HG03108 (cell line): ENCODE results near the gene ZNF783.
"Not testable (repeated sequence)": the region's sequence is repeated elsewhere in the genome, so short reads cannot be mapped to it uniquely, and the experiment has no call there.

Experiments
- ATAC-seq: cut with Tn5 transposase; IDR thresholded peaks from one replicate; pipeline ENCODE4 v1.9.1; 2021; ENCODE audit warnings: moderate library complexity; ENCODE audit not compliant: unreplicated experiment

Gene ZNF783

DNA sequence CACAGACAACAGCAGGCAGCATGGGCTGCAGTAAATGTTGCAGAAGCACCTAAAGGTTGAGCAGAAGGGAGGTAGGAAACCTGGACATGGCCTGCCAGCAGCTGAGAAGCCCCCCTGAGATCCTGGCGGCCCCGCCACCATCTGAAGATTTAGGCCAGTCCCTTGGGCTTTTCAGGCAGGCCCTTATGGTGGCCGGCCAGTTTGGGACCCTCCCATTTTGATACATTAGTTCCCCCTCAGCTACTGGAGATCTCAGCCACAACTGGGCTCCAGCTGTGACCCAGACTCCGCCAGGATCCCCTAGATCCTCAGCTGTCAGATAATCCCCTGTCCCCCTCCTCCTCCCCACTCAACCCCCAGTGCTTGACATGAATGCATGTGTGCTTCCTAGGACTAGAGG, 34.4 kb downstream of the ZNF783 start:
- ATAC-seq: no peak

DNA sequence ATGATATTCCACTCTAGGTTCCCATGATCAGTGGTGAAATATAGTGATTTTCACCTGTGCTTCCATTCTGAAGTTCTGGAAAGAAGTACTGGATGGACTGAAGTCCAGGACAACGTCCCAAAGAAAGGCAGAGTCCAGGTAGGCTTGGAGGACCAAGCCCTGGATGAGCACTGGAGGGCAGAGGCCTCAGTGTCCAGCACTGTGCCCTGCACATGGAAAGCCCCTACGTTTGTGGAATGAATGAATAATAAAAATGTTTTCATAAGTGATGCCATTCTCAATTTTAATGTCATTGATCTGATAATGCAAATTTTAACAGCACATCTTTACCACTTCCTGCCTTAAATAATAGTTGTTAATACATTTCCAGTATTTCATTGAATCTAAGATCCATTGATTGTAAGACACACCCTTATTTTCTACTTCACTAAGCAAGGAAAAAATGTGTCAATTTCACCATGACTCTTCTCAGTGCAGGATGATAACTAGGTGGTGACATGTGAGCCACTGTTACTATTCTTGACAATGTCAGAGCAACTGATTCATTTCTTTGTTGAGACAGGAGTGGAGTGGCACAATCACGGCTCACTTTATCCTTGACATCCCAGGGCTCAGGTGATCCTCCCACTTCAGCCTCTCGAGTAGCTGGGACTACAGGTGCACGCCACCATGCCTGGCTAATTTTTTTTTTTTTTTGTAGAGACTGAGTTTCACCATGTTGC, 35.2 kb downstream of the ZNF783 start:
- no peak for ATAC-seq

DNA sequence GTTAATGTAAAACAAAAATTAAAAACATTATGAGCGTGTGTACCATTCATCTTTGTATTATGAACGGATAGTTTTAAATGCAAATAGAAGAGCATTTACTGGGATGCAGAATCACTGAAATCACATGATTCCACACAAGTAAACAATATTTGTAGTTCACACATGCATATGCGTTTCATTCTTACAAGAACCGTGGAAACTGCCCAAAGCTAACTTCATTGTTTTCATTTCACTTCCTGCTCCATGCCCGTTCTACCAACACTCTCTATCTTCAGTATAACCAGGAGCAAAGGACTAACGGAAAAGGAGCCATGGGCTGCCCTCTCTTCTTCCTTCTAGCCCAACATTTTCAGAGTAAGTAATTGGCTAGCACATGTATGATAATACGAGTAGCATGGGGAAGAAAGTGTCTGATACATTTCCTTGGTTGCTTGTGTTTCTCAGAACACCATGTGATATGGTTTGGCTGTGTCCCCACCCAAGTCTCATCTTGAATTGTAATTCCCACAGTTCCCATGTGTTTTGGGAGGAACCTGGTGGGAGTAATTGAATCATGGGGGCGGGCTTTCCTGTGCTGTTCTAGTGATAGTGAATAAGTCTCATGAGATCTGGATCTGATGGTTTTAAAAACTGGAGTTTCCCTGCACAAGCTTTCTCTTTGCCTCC, 38.8 kb downstream of the ZNF783 start:
- ATAC-seq: no peak

DNA sequence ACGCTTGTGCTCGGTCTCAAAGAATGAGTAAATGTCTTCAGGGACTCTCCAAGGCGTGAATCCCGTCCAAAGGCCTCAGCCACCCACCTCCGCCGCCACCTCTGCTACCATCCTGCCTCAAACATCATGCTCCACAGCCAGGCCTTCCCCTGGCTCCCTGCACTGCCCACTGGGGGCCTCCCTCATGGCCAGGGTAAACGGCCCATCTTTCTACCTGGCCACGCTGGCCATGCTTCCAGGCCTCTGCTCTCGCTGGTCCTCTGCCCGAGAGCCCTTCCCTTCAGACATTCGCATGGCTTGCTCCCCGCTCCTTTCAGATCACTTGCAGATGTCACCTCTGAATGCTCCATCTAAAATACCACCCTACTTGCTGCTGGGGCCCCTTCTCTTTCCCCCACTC, 40.2 kb downstream of the ZNF783 start:
- ATAC-seq: no peak

DNA sequence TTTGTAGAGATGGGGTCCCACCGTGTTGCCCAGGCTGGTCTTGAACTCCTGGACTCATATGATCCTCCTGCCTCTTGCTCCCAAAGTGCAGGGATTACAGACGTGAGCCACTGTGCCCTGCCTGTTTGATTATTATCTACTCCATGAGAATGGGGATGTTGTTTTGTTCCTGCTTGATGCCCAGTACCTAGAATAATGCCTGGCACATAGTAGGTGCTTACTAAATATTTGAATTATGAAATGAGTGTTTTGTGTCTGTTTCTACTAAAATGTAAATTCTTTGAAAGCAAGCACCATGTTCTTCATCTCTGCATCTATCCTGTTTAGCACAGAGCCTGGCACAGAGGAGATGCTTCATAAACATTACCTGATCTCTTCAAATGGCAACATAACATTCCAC, 40.9 kb downstream of the ZNF783 start:
- no peak for ATAC-seq

DNA sequence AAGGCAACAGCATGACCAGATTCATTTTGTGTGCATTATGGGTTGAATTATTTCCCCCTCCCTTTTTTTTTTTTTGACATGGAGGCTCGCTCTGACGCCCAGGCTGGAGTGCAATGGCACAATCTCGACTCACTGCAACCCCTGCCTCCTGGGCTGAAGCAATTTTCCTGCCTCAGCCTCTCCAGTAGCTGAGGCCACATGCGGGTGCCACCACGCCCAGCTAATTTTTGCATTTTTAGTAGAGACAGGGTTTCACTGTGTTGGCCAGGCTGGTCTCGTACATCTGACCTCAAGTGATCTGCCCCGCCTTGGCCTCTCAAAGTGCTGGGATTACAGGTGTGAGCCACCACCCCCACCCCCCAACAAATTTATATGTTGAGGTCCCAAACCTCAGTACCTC, 42.0 kb downstream of the ZNF783 start:
- no peak for ATAC-seq

DNA sequence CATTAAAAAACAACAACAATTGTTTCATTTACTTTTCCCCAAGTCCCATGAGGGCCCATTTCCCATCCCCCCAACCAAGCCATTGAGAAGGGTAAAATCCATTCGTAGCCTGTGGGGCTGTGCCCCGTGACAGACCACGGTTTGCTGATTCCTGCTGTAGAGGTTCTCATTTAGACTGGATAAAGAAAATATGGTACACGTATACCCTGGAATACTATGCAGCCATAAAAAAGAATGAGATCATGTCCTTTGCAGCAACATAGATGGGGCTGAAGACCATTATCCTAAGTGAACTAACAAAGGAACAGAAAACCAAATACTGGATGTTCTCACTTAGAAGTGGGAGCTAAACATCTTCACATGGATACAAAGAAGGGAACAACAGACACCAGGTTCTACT, 44.9 kb downstream of the ZNF783 start:
- no peak for ATAC-seq

DNA sequence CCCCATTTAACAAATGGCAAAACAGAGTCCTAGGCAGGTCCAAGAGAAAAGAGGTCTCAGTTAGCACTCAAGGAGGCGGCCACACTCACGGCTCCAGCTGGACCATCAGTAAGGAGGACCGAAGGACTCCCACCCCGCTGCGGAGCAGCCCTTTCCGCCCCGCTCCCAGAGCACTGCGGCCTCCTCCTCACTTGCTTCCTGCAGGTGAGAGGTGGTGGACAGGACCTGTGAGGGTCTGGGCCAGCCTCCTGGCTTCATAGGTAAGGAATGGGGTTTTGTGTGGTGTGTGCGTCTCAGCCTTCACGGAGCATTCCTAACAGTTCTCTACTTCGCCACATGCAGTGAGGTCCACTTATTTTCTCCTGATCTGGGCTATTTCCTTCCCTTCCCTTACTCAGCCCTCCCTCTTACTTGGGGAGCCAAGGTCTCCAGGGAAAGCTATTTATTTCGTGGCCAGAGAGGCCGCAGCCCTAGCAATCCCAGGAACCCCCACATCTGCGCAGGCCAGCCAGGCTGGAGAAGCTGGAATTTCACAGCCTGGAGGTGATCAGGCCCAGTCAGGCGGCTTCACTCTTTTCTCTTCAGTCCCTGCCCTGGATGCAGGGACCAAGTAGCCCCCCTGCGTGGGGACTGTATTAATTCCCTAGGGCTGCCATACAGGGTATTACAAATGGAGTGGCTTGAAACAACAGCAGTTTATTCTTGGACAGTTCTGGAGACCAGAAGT, 45.9 kb downstream of the ZNF783 start:
- ATAC-seq: no peak

DNA sequence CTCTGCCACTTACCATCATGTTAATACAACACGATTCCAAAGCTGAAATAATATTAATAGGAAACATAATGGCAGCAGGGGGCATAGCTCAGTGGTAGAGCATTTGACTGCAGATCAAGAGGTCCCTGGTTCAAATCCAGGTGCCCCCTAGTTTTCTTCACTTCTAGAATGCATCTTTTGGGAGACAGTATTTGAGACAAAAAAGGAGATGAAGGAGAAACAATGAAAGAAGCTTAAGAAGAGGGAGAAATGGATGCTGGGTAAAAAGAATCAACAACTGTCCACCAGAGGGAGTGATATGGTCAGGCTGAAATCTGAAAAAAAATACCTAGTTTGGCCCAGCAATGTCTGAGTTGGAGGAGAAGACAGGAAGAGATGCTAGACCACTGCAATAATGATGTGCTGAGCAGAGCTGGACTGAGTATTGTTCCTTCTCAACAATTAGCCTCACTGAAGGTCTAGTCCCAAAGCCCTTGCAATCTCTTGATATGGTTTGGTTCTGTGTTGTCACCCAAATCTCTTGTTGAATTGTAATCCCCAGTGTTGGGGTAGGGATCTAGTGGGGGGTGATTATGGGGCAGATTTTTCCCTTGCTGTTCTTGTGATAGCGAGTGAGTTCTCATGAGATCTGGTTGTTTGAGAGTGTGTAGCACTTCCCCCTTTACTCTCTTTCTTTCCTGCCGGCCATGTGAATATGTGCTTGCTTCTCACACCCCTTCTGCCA, 48.3 kb downstream of the ZNF783 start:
- ATAC-seq: no peak

DNA sequence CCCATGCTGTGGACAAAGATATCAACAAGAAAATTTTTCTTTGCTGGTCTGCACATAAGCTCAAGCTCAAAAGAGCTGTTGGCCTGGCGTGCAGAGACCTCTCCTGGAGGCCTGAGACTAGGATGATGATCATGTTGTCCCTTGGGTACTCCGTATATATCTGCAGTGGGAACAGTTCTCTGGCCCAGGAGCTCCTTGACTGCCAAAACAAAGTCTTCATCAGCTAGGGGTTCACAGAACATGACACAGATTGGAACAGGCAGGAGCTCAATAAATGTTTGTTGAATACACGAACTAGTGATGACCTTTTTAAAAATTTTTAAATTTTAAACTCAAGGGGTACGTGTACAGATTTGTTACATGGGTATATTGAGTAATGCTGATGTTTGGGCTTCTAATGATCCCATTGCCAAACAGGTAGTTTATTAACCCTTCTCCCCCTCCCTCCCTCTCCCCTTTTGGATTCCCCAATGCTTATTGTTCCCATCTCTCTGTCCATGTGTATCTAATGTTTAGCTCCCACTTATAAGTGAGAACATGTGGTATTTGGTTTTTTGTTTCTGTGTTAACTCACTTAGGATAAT, 49.1 kb downstream of the ZNF783 start:
- ATAC-seq: no peak

DNA sequence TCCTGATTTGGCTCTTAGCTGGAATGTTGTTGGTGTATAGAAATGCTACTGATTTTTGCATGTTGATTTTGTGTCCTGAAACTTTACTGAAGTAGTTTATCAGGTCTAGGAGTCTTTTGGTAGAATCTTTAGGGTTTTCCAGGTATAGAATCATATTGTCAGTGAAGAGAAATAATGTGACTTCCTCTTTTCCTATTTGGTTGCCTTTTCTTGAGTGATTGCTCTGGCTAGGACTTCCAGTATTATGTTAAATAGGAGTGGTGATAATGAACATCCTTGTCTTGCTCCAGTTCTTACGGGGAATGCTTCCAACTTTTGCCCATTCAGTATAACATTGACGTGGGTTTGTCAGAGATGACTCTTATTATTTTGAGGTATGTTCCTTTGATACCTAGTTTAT, 52.0 kb downstream of the ZNF783 start:
- ATAC-seq: no peak

DNA sequence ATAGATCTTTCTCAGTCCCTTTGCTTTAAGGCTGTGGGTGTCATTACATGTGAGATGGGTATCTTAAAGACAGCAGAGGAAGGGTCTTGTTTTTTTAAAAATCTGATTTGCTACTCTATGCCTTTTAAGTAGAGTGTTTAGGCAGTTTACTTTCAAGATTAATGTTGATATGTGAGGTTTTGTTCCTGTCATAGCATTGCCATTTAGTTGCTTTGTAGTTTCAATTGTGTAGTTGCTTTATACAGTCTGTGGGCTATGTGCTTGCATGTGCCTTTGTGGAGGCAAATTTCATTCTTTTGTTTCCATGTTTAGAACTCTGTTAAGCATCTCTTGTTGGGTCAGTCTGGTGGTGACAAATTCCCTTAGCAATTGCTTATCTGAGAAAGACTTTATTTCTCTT, 54.6 kb downstream of the ZNF783 start:
- no peak for ATAC-seq

DNA sequence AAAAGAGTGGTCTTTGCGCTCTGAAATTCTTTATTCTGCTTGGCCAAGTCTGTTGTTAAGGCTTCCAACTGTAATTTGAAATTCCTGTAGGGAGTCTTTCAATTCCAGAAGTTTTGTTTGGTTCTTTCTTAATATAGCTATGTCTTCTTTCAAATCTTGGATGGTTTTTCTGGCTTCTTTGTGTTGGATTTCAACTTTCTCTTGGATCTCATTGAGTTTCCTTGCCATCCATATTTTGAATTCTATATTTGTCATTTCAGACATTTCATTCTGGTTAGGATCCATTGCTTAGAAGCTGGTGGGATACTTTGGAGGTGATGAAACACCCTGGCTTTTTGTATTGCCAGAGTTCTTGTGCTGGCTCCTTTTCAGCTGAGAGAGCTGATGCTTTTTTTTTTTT, 55.5 kb downstream of the ZNF783 start:
- ATAC-seq: no peak

DNA sequence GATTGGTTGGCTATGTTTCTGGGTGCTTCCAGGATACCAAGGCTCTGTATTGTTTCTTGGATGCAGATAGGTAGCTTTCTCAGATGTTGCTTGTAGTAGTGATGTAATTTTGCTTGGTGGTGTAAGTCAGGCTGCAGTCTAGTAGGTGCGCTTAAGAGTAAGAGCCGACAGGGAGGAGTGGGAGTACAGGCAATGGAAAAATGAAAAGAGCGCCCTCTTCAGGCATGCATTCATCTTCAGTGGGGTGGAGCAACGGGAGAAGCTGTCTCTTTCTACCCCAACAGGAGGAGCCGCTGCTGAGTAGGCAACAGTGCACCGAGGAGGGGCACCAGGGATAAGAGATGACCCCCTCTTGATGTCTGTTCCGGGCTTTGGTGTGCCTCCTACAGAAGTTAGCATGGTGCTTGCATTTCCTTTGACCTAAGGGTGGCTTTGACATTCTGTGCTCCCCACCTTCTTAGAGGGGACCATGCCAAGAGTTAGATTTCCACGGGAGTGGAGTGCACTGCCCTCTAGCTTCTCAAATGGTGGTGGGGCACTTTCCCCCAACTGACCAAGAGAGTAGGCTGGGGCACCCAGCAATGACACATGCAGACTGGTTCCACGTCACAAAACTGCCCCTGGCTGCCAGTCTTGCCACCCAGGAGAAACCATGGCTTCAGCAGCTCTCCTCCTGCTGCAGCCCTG, 56.1 kb downstream of the ZNF783 start:
- ATAC-seq: no peak

DNA sequence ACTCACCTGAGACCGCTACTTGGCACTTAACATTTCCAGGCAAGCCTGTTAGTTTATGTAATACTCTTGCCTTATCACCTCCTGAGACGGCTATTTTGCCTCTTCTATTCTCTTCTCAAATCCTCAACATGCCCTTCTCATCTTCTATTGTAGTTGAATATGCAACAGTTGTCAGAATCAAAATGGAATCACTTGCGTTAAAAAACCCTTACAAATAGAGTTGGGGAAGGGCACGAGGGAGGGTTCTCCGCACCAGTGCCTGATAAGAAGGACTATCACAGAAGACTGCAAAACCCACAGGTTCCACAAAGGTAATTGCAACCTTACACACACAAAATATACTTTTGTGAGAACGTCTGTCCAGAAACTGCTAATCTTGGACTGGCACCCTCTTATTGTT, 57.4 kb downstream of the ZNF783 start:
- ATAC-seq: no peak

DNA sequence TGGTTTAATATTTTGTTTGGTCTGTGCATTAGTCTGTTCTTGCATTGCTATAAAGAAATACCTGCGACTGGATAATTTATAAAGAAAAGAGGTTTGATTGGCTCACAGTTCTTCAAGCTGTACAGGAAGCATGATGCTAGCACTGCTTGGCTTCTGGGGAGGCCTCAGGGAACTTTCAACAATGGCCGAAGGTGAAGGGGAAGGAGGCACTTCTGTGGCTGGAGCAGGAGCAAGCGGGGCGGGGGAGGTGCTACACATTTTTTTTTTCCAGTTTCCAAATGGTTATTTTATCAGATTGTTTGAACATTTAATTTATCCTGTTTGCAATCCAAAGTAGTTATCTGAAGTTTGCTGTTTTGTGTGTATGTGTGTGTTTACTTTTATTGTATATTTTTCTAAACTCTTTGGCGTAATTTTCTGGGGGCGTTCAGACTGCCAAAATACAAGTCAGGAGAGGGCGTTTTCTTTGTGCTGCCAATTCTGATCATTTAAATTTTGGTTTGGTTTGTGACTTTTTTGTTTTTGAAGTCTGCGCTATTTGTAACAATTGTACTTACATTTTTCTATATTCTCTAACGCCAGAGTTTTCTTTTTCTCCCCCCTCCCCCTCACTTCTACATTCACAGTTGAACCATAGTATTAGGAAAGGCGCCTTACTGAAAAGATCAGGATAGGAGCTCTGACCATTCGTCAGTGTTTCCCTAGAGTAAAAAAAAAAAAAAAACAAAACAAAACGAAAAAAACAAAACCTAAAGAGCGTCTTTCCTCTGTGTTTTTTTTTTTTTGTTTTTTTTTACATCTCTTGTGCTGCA, 58.5 kb downstream of the ZNF783 start:
- no peak for ATAC-seq

DNA sequence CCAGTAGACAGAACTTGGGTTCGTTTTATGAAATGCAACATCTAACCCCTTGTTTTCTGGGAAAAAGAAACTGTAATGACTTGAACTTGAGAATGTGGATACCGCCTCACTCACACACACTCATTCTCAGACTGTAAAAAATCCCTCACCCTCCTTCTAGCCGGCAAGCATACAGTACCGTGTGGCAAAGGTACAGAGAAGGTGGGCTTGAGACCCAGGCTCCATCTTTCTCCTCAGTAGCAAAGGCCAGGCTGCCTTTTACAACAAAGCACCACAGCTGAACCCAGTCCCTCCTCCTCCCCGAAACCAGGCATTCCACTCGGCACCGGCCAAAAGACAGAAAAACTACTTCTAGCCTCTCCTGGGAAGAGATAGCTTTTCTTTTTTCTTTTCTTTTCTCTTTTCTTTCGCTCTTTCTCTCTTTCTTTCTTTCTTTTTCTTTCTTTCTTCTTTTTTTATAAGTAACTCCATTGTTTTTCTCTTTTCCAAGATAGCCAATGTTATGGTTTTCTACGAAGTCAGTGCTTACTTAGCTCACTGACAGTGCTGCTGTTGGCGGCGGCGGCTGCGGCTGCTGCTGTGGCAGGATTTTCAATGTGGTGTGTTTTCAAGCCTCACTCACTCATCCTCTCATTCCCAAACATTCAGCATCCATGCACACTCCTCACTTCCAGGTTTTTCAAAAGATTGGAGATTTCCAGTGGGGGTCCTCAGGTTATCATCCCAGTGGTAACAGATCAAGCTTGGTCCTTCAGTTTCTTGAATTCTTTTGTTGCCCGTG, 59.3 kb downstream of the ZNF783 start:
- ATAC-seq: not testable (repeated sequence)

DNA sequence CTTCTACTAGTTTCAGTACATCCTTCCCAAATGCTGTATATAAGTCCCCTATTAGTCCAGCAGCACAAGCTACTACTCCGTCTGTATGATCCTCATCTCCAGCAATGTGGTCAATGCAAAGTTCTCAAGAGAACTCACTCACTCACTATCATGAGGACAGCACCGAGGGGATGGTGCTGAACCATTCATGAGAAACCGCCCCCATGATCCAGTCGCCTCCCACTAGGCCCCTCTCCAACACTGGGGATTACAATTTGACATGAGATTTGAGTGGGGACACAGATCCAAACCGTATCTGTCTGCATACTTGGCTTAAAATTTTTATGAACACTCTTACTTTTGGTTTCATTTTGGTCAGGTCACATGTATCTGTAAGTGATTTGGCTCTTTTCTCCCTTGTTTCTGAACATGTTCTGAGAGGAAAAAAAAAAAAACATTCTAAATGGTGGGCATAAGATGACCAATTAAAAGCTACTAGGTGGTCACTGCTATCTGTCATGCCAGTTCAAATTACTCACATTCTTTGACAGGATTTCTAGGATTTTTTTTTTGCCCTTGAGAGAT, 60.1 kb downstream of the ZNF783 start:
- no peak for ATAC-seq

DNA sequence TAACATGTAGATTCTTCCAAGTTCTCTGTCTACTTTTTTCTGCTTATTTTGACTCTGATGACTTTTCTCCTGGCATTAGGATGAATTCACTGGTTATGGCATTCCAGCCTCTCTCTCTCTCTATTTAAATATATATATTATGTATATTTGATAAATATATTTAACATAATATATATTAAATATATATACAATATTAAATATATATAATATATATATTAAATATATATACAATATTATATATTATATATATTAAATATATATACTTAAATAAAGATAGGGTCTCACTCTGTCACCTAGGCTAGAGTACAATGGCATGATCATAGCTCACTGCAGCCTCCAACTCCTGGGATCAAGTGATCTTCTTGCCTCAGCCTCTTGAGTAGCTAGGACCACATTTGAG, 60.7 kb downstream of the ZNF783 start:
- no peak for ATAC-seq
